Subcutaneous abdominal adipose tissue (tissue), 5 donors: Measurements from ENCODE around the gene ZBTB34.

ENCODE experiments used
- H3K27ac ChIP-seq: one replicate; pipeline ENCODE4 v1.7.0; 2013; ENCODE audit warnings: low read depth, mild to moderate bottlenecking, inconsistent platforms, low read length, moderate library complexity
- H3K27me3 ChIP-seq, 5 donors: one replicate each; pipeline ENCODE4 v1.7.0; 2013; ENCODE audit warnings: low read length in 5 of 5, inconsistent platforms in 1 of 5; ENCODE audit not compliant: control insufficient read depth in 5 of 5, insufficient read depth in 4 of 5
- H3K36me3 ChIP-seq, 5 donors: one replicate each; pipeline ENCODE4 v1.7.0; 2013; ENCODE audit warnings: low read length in 5 of 5; ENCODE audit not compliant: control insufficient read depth in 5 of 5, insufficient read depth in 5 of 5
- H3K4me1 ChIP-seq, 5 donors: one replicate each; pipeline ENCODE4 v1.7.0; 2013; ENCODE audit warnings: low read length in 5 of 5, mild to moderate bottlenecking in 3 of 5, moderate library complexity in 1 of 5; ENCODE audit not compliant: control insufficient read depth in 5 of 5, insufficient read depth in 5 of 5
- H3K4me3 ChIP-seq, 5 donors: one replicate each; pipeline ENCODE4 v1.7.0; 2013; ENCODE audit warnings: low read length in 5 of 5, low read depth in 1 of 5
- H3K9ac ChIP-seq, 5 donors: one replicate each; pipeline ENCODE4 v1.7.0; 2013; ENCODE audit warnings: low read length in 5 of 5, mild to moderate bottlenecking in 4 of 5, moderate library complexity in 3 of 5
- H3K9me3 ChIP-seq, 5 donors: one replicate each; pipeline ENCODE4 v1.7.0; 2013; ENCODE audit warnings: low read length in 5 of 5; ENCODE audit not compliant: control insufficient read depth in 5 of 5
- donor health status: healthy.
- donor health status: healthy.
- donor health status: healthy.
- donor health status: healthy.
- donor health status: healthy.

The ZBTB34 gene

DNA sequence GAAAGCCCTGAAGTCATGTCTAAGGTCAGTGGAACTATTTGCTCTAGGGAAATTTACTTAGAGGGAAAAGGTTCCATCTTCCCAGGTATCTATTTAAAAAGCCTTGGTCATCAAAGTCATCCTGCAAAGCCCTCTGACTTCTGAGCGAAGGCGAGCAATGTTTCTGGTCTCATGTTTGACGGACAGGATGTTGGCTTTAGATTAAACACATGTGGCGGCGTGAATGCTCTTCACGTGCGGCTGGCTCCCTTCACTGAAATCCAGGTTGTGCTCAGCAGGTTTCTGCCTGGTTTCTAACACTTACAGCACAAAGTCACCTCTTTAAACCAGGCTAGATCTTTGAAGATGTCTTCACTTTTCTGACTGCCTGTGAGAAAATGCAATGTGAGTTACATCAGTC, 5.7 kb upstream of the ZBTB34 start:
- Histone ChIP-seq H3K36me3 (no peaks in the 10 kb centered on the region), H3K9me3 (no peaks in the 10 kb centered on the region), H3K4me3 (no peak overlapping the region), H3K27ac (no peak overlapping the region), H3K27me3 (peaks cover 8 to 17% (median 12%) of the 10 kb centered on the region in 5 donors), H3K4me1 (peaks cover 0 to 3% (median 2%) of the 10 kb centered on the region in 5 donors), H3K9ac (no peak overlapping the region)

GRCh38 chr9:126856326-126856877, 4.0 kb upstream of the ZBTB34 start:
- no peaks in the 10 kb centered on the region for H3K9me3 ChIP-seq
- H3K27ac ChIP-seq = no peak overlapping the region
- H3K4me3 ChIP-seq = no peak overlapping the region
- H3K36me3 ChIP-seq = no peaks in the 10 kb centered on the region
- H3K27me3 ChIP-seq = peaks cover 7 to 15% (median 11%) of the 10 kb centered on the region in 5 donors
- H3K4me1 ChIP-seq = peaks cover under 1 to 12% (median 11%) of the 10 kb centered on the region in 5 donors
- no peak overlapping the region for H3K9ac ChIP-seq

- H3K4me1 ChIP-seq = peaks cover 7 to 22% (median 21%) of the 10 kb centered on the region in 5 donors
- H3K27ac ChIP-seq = no peak overlapping the region
- no peak overlapping the region for H3K4me3 ChIP-seq
- peaks cover 3 to 9% (median 6%) of the 10 kb centered on the region in 5 donors for H3K27me3 ChIP-seq
- H3K9me3 ChIP-seq = no peaks in the 10 kb centered on the region
- H3K9ac ChIP-seq = no peak overlapping the region
- H3K36me3 ChIP-seq = no peaks in the 10 kb centered on the region
Observed at GRCh38 chr9:126857261-126857960, 3.0 kb upstream of the ZBTB34 start.

GRCh38 chr9:126859111-126859510, 1.3 kb upstream of the ZBTB34 start:
- Histone ChIP-seq H3K4me3 (no peak overlapping the region), H3K36me3 (peaks cover 0 to 3% (median 1%) of the 10 kb centered on the region in 5 donors), H3K4me1 (peaks cover 9 to 37% (median 34%) of the 10 kb centered on the region in 5 donors), H3K27me3 (peaks cover 0 to 2% (median 0%) of the 10 kb centered on the region in 5 donors), H3K9me3 (no peaks in the 10 kb centered on the region), H3K9ac (no peak overlapping the region), H3K27ac (no peak overlapping the region)

DNA sequence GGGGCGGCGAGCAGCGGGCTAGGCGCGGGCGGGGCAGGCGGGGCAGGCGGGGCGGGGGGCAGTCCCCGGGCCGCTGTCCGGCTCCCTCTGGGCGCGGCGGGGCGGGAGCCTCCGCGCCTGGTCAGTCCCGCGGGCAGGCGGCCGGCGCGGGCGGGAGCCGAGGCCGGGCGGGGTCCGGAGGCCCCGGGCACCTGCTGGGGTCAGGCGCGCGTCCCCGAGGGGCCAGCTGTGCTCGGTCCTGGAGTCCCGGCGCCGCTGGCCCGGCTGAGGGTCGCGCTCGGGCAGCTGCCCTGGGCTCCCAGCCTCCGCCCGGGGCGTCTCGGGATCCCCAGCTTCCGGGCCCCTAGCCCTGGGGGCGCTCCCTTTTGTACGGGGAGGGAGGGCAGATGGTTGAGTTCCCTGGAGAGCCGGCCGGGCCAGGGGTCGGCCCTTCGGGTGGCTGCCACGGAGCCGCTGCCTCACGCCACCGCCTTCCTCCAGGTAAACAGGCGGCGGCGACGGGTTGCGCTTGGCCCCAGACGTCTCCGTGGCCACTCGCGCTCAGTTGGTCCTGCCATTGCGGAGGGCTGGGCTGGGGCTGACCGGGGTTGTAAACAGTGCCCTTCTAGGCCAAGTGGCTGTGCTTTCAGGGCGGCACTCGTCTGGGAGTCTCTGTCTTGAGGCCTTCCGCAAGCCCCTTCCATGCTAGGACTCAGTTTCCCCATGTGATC, 473 bp downstream of the ZBTB34 start:
- no peaks in the 10 kb centered on the region for H3K9me3 ChIP-seq
- peaks cover 0 to under 1% (median 0%) of the 10 kb centered on the region in 5 donors for H3K27me3 ChIP-seq
- peak overlapping the region; percentile 68 to 92 (median 88) for H3K9ac ChIP-seq
- H3K4me1 ChIP-seq = peaks cover 9 to 39% (median 34%) of the 10 kb centered on the region in 5 donors
- H3K36me3 ChIP-seq = peaks cover 5 to 17% (median 9%) of the 10 kb centered on the region in 5 donors
- peak overlapping the region; percentile 80 to 91 (median 84) for H3K4me3 ChIP-seq
- H3K27ac ChIP-seq = peak overlapping the region; percentile 86

- Histone ChIP-seq H3K4me1 (peaks cover 9 to 39% (median 34%) of the 10 kb centered on the region in 5 donors), H3K9ac (peak overlapping the region; percentile 68 to 92 (median 88)), H3K27ac (peak overlapping the region; percentile 86), H3K4me3 (peak overlapping the region; percentile 80 to 91 (median 84)), H3K9me3 (no peaks in the 10 kb centered on the region), H3K36me3 (peaks cover 5 to 22% (median 10%) of the 10 kb centered on the region in 5 donors), H3K27me3 (no peaks in the 10 kb centered on the region)
Observed at GRCh38 chr9:126861707-126862103, 1.3 kb downstream of the ZBTB34 start.

DNA sequence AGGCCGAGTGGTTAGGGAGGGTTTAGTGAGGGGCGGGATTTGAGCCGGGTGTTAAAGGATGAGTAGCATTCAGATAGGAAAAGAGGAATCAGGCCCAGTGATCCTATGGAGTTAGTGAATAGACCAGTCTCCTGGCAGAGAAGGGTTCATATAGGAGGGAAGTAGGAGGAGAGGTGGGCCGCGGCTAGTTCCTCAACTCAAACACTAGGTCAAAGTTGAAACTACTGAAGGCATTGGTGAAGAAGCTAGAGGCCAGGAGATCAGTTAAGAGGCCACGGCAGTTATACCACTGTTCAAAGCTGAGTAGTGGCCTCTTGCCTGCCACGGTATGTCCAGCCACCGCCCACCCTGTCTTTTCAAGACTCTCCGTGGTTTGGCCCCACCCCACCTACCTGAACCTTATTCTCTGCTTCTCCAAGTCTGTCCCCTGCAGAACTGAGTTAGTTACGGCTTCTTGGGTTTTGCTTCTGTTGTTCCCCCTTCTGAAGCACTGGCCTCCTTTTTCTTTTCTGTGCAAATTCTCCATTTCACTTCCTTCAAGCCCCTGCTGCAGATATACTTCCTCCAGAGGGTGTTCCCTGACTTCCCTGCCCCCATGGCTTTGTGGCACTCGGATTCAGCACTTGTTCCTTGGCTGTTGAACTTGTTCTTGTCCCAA, 1.8 kb downstream of the ZBTB34 start:
- H3K4me3 ChIP-seq = peak overlapping the region; percentile 80 to 91 (median 84)
- no peaks in the 10 kb centered on the region for H3K27me3 ChIP-seq

GRCh38 chr9:126864771-126865170, 4.3 kb downstream of the ZBTB34 start:
- H3K36me3 ChIP-seq = peaks cover 11 to 30% (median 15%) of the 10 kb centered on the region in 5 donors
- peaks cover 9 to 47% (median 38%) of the 10 kb centered on the region in 5 donors for H3K4me1 ChIP-seq
- H3K27ac ChIP-seq = no peak overlapping the region
- no peak overlapping the region for H3K9ac ChIP-seq
- H3K9me3 ChIP-seq = no peaks in the 10 kb centered on the region
- H3K27me3 ChIP-seq = no peaks in the 10 kb centered on the region
- no peak overlapping the region for H3K4me3 ChIP-seq

More for the DNA sequence above, 1.8 kb downstream of the ZBTB34 start:
- H3K9ac ChIP-seq = peak overlapping the region in 3 of 5 donors; percentile 85 to 92 (median 90)
- H3K36me3 ChIP-seq = peaks cover 5 to 22% (median 11%) of the 10 kb centered on the region in 5 donors
- H3K4me1 ChIP-seq = peaks cover 9 to 39% (median 34%) of the 10 kb centered on the region in 5 donors
- H3K9me3 ChIP-seq = no peaks in the 10 kb centered on the region
- H3K27ac ChIP-seq = peak overlapping the region; percentile 86

- H3K27me3 ChIP-seq = no peaks in the 10 kb centered on the region
- H3K4me3 ChIP-seq = no peak overlapping the region
- peaks cover 6 to 31% (median 15%) of the 10 kb centered on the region in 5 donors for H3K36me3 ChIP-seq
- peaks cover 0 to 14% (median 5%) of the 10 kb centered on the region in 5 donors for H3K4me1 ChIP-seq
- no peak overlapping the region for H3K27ac ChIP-seq
- no peaks in the 10 kb centered on the region for H3K9me3 ChIP-seq
- no peak overlapping the region for H3K9ac ChIP-seq
Observed at GRCh38 chr9:126869368-126869767, 8.9 kb downstream of the ZBTB34 start.
